Neural cell (in vitro differentiated cells): ENCODE results near the gene ZC3H7B. TPM values are rescaled to one million over a fixed set of nuclear protein-coding genes. Genes with fewer than 3 reads are reported as not detected.

Experiments
- H2AFZ ChIP-seq: fragments of 200-600, 300-800 bp; sonication (generic), shearing (Covaris generic); 2 replicates; pipeline ENCODE4 v1.6.0; 2014; ENCODE audit warnings: low read depth, mild to moderate bottlenecking, antibody characterized with exemption, low read length, moderate library complexity
- H3F3A ChIP-seq: fragments of 200-600 bp; shearing (Covaris generic); 2 replicates; pipeline ENCODE4 v1.6.1; 2016; ENCODE audit warnings: mild to moderate bottlenecking, moderate library complexity, mixed read lengths, antibody characterized with exemption, low read length; ENCODE audit not compliant: insufficient read depth, poor library complexity, severe bottlenecking
- H3K27ac ChIP-seq: fragments of 200-600, 300-800 bp; sonication (generic), shearing (Covaris generic); 2 replicates; pipeline ENCODE4 v1.5.1; 2014; ENCODE audit warnings: mild to moderate bottlenecking, low read length, moderate library complexity
- H3K27me3 ChIP-seq: fragments of 300-800, 200-600 bp; sonication (generic), shearing (Covaris generic); 2 replicates; pipeline ENCODE4 v1.6.0; 2014; ENCODE audit warnings: mild to moderate bottlenecking, low read depth, low read length, moderate library complexity; ENCODE audit not compliant: insufficient read depth
- H3K36me3 ChIP-seq: fragments of 300-800, 200-600 bp; sonication (generic), shearing (Covaris generic); 2 replicates; pipeline ENCODE4 v1.5.1; 2014; ENCODE audit warnings: mild to moderate bottlenecking, antibody characterized with exemption, low read length, moderate library complexity; ENCODE audit not compliant: insufficient read depth
- H3K4me2 ChIP-seq: fragments of 300-800, 200-600 bp; sonication (generic), shearing (Covaris generic); 2 replicates; pipeline ENCODE4 v1.6.0; 2014; ENCODE audit warnings: mild to moderate bottlenecking, low read length
- H3K4me3 ChIP-seq: fragments of 300-800, 200-600 bp; sonication (generic), shearing (Covaris generic); 2 replicates; pipeline ENCODE4 v1.5.1; 2014; ENCODE audit warnings: mild to moderate bottlenecking, low read length, moderate library complexity
- H3K79me2 ChIP-seq: fragments of 200-600 bp; shearing (Covaris generic); replicated peaks from 2 replicates; pipeline ENCODE4 v1.6.0; 2014; ENCODE audit warnings: mild to moderate bottlenecking, low read length, moderate library complexity; ENCODE audit not compliant: insufficient read depth
- H3K9ac ChIP-seq: fragments of 300-800, 200-600 bp; sonication (generic), shearing (Covaris generic); 2 replicates; pipeline ENCODE4 v1.6.1; 2016; ENCODE audit warnings: mild to moderate bottlenecking, low read length, mixed read lengths
- H3K9me2 ChIP-seq: fragments of 200-600 bp; shearing (Covaris generic); 2 replicates; pipeline ENCODE4 v1.6.1; 2016; ENCODE audit warnings: mild to moderate bottlenecking, low read length, mixed read lengths; ENCODE audit not compliant: insufficient read depth
- H3K9me3 ChIP-seq: fragments of 200-600, 300-800 bp; sonication (generic), shearing (Covaris generic); 2 replicates; pipeline ENCODE4 v1.6.1; 2016; ENCODE audit warnings: mild to moderate bottlenecking, mixed run types, low read length, moderate library complexity, mixed read lengths
- H4K20me1 ChIP-seq: fragments of 200-600 bp; shearing (Covaris generic); 2 replicates; pipeline ENCODE4 v1.6.1; 2016; ENCODE audit warnings: mild to moderate bottlenecking, mixed run types; ENCODE audit not compliant: insufficient read depth
- EP300 ChIP-seq: fragments of 450-650 bp; conservative IDR thresholded peaks from 2 replicates; pipeline ENCODE4 v1.6.1; 2014; ENCODE audit warnings: antibody characterized with exemption, mild to moderate bottlenecking, moderate library complexity; ENCODE audit not compliant: poor library complexity, severe bottlenecking
- EZH2 ChIP-seq: fragments of 200-600, 300-800 bp; shearing (Covaris generic), sonication (generic); IDR thresholded peaks from 2 replicates; pipeline ENCODE4 v1.6.1; 2014; ENCODE audit warnings: antibody characterized with exemption, low read length, borderline replicate concordance, mild to moderate bottlenecking; ENCODE audit not compliant: insufficient read depth, poor library complexity, severe bottlenecking
- MXI1 ChIP-seq: fragments of 450-650 bp; conservative IDR thresholded peaks from 2 replicates; pipeline ENCODE4 v1.6.1; 2014; ENCODE audit warnings: antibody characterized with exemption, mild to moderate bottlenecking; ENCODE audit not compliant: poor library complexity, severe bottlenecking
- POLR2AphosphoS5 ChIP-seq: IDR thresholded peaks from 2 replicates; pipeline ENCODE4 v1.6.1; 2012
- RAD21 ChIP-seq: fragments of 450-650 bp; conservative IDR thresholded peaks from 2 replicates; pipeline ENCODE4 v1.6.1; 2014; ENCODE audit warnings: antibody characterized with exemption, mild to moderate bottlenecking, moderate library complexity
- SMC3 ChIP-seq: fragments of 450-650 bp; conservative IDR thresholded peaks from 2 replicates; pipeline ENCODE4 v1.6.1; 2014; ENCODE audit warnings: antibody characterized with exemption, mild to moderate bottlenecking, moderate library complexity; ENCODE audit not compliant: poor library complexity
- TAF1 ChIP-seq: IDR thresholded peaks from 2 replicates; pipeline ENCODE4 v1.6.1; 2012; ENCODE audit warnings: low read depth
- polyA plus RNA-seq: library from polyadenylated mRNA; depleted of rRNA; stranded (reverse); fragments of >200 nt; gene quantifications from 2 replicates; pipeline ENCODE4 v1.2.3, GENCODE V29; 2014
- TF ChIP-seq, protein P1 (sequence below): IDR thresholded peaks from 2 replicates; pipeline ENCODE4 v1.6.1; 2012; ENCODE audit warnings: borderline replicate concordance
- TF ChIP-seq, protein P2 (sequence below): fragments of 450-650 bp; IDR thresholded peaks from 2 replicates; pipeline ENCODE4 v1.5.1; 2014; ENCODE audit warnings: antibody characterized with exemption, mild to moderate bottlenecking, moderate library complexity; ENCODE audit not compliant: poor library complexity, severe bottlenecking

The ZC3H7B gene
- polyA plus RNA-seq, 1 donor from 2014 or later = 34.6 TPM

DNA sequence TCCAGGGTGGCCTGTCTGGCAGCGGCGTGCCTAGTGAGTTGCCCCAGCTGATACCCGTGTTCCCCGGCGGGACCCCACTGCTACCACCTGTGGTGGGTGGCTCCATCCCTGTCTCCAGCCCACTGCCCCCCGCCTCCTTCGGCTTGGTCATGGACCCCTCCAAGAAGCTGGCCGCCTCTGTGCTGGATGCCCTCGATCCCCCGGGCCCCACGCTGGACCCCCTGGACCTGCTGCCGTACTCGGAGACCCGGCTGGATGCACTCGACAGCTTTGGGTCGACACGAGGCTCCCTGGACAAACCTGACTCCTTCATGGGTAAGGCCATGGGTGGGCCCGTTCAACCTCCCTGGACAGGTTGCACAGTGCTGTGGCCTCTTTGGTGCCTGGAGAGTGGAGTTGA is 38.5 kb downstream of the ZC3H7B start:
- Histone ChIP-seq H3K9me3 (no peaks in the 10 kb centered on the region), H3K27me3 (no peaks in the 10 kb centered on the region), H3K4me2 (no peak overlapping the region), H4K20me1 (no peaks in the 10 kb centered on the region), H3K4me3 (no peak overlapping the region), H3F3A (no peaks in the 10 kb centered on the region), H3K36me3 (no peaks in the 10 kb centered on the region), H3K27ac (no peak overlapping the region), H3K9ac (no peak overlapping the region), H3K79me2 (no peaks in the 10 kb centered on the region), H3K9me2 (no peaks in the 10 kb centered on the region), H2AFZ (no peak overlapping the region)
- TF ChIP-seq POLR2AphosphoS5 (no peak), SMC3 (no peak)

DNA sequence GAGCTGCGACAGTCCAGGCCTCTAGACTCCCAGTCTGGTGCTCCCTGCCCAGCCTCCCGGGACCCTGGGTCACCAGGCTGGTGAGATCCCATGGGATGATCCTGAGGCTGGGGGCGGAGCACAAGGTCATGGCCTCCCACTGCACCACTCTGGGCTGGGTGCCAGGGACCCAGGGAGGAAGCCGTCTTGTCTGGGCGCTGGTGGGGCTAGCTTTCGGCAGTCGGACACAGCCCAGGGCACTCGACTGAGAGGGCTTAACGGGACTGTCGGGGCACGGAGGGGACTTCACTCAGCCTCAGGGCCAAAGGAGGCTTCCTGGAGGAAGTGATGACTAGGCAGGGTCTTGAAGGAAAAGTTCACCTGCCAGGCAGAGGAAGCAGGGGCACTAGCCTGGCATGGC is 39.0 kb downstream of the ZC3H7B start:
- Histone ChIP-seq H3K9me2 (no peaks in the 10 kb centered on the region), H3K27me3 (no peaks in the 10 kb centered on the region), H3K4me2 (no peak overlapping the region), H3K4me3 (no peak overlapping the region), H3K9me3 (no peaks in the 10 kb centered on the region), H3K79me2 (no peaks in the 10 kb centered on the region), H3K9ac (no peak overlapping the region), H3F3A (no peaks in the 10 kb centered on the region), H3K27ac (no peak overlapping the region), H4K20me1 (no peaks in the 10 kb centered on the region), H3K36me3 (no peaks in the 10 kb centered on the region), H2AFZ (no peak overlapping the region)
- TF ChIP-seq, protein P1, sequence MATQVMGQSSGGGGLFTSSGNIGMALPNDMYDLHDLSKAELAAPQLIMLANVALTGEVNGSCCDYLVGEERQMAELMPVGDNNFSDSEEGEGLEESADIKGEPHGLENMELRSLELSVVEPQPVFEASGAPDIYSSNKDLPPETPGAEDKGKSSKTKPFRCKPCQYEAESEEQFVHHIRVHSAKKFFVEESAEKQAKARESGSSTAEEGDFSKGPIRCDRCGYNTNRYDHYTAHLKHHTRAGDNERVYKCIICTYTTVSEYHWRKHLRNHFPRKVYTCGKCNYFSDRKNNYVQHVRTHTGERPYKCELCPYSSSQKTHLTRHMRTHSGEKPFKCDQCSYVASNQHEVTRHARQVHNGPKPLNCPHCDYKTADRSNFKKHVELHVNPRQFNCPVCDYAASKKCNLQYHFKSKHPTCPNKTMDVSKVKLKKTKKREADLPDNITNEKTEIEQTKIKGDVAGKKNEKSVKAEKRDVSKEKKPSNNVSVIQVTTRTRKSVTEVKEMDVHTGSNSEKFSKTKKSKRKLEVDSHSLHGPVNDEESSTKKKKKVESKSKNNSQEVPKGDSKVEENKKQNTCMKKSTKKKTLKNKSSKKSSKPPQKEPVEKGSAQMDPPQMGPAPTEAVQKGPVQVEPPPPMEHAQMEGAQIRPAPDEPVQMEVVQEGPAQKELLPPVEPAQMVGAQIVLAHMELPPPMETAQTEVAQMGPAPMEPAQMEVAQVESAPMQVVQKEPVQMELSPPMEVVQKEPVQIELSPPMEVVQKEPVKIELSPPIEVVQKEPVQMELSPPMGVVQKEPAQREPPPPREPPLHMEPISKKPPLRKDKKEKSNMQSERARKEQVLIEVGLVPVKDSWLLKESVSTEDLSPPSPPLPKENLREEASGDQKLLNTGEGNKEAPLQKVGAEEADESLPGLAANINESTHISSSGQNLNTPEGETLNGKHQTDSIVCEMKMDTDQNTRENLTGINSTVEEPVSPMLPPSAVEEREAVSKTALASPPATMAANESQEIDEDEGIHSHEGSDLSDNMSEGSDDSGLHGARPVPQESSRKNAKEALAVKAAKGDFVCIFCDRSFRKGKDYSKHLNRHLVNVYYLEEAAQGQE = no peak
- TF ChIP-seq TAF1 (no peak), EP300 (no peak), RAD21 (no peak), MXI1 (no peak), POLR2AphosphoS5 (no peak), EZH2 (no peak), SMC3 (no peak)
- TF ChIP-seq, protein P2, sequence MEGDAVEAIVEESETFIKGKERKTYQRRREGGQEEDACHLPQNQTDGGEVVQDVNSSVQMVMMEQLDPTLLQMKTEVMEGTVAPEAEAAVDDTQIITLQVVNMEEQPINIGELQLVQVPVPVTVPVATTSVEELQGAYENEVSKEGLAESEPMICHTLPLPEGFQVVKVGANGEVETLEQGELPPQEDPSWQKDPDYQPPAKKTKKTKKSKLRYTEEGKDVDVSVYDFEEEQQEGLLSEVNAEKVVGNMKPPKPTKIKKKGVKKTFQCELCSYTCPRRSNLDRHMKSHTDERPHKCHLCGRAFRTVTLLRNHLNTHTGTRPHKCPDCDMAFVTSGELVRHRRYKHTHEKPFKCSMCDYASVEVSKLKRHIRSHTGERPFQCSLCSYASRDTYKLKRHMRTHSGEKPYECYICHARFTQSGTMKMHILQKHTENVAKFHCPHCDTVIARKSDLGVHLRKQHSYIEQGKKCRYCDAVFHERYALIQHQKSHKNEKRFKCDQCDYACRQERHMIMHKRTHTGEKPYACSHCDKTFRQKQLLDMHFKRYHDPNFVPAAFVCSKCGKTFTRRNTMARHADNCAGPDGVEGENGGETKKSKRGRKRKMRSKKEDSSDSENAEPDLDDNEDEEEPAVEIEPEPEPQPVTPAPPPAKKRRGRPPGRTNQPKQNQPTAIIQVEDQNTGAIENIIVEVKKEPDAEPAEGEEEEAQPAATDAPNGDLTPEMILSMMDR = no peak

DNA sequence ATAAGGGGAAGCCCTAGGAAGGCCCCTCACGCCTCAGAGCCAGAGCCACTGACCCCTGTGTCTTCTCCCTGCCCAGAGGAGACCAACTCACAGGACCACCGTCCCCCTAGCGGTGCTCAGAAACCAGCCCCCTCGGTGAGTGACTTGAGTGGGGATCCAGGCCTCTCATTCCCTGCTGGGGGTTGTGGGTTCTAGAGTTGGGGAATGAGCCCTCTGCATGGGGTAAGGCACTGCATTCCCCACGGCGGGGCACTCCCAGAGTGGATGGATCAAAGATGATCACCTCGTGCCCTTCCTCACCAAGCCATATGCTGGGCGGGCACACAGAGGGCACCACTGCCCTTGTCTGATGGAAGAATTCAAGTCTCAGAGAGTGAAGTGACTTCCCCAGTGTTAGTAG is 39.7 kb downstream of the ZC3H7B start:
- H3K9me3 ChIP-seq = no peaks in the 10 kb centered on the region
- no peak overlapping the region for H3K9ac ChIP-seq
- H3K4me3 ChIP-seq = no peak overlapping the region
- H3K9me2 ChIP-seq = no peaks in the 10 kb centered on the region
- no peak overlapping the region for H3K27ac ChIP-seq
- H4K20me1 ChIP-seq = no peaks in the 10 kb centered on the region
- H3K4me2 ChIP-seq = no peak overlapping the region
- H3F3A ChIP-seq = no peaks in the 10 kb centered on the region
- no peaks in the 10 kb centered on the region for H3K79me2 ChIP-seq
- H3K36me3 ChIP-seq = peaks cover 5% of the 10 kb centered on the region
- H2AFZ ChIP-seq = no peak overlapping the region
- no peak for TF ChIP-seq RAD21
- TF ChIP-seq MXI1 = no peak
- TF ChIP-seq, protein P2 = no peak
- TF ChIP-seq SMC3 = no peak
- TF ChIP-seq, protein P1 = no peak
- TF ChIP-seq EP300 = no peak
- TF ChIP-seq TAF1 = no peak
- no peak for TF ChIP-seq POLR2AphosphoS5
- H3K27me3 ChIP-seq = no peaks in the 10 kb centered on the region
